GM12874 (cell line): ENCODE results near the gene ADAMTS10.
A peak's percentile ranks its signal among the peaks of the same experiment; 100 is the strongest.

Experiments
- CTCF ChIP-seq: IDR thresholded peaks from 2 replicates; pipeline ENCODE4 v1.5.1; 2011; ENCODE audit warnings: low read depth, mild to moderate bottlenecking, control low read depth, low read length, moderate library complexity; ENCODE audit not compliant: insufficient read depth

ADAMTS10 gene

GRCh38 chr19:8584965-8585893, 25.3 kb downstream of the ADAMTS10 start:
- TF ChIP-seq CTCF, result no peak

GRCh38 chr19:8580710-8581281, 29.7 kb downstream of the ADAMTS10 start:
- peak; percentile 99 for TF ChIP-seq CTCF

- peak; percentile 89 for TF ChIP-seq CTCF
Measured at GRCh38 chr19:8578642-8579265, 31.8 kb downstream of the ADAMTS10 start.

GRCh38 chr19:8577741-8578140, 32.8 kb downstream of the ADAMTS10 start:
- TF ChIP-seq CTCF, result no peak

GRCh38 chr19:8577247-8577646, 33.3 kb downstream of the ADAMTS10 start, which contains the start of gene MYO1F:
Gene MYO1F (minus strand): TSS chr19:8577442. CDS start chr19:8577309, 133 bp downstream.
- no peak for TF ChIP-seq CTCF

GRCh38 chr19:8576273-8576993, 34.1 kb downstream of the ADAMTS10 start:
- TF ChIP-seq CTCF, result no peak

GRCh38 chr19:8575467-8575997, 35.0 kb downstream of the ADAMTS10 start:
- no peak for TF ChIP-seq CTCF
